H1 (cell line): Measurements from ENCODE around the gene FGF18. TPM values are rescaled to one million over a fixed set of nuclear protein-coding genes. Genes with fewer than 3 reads are reported as not detected.

Experiments used
- CTCF ChIA-PET: fragments of 300-600 bp; sonication (Branson Sonifier 250); formaldehyde crosslinking; loops from one replicate; lab custom pipeline; 2021; ENCODE audit not compliant: partially characterized antibody; lab: Charles Lee
- POLR2A ChIA-PET: fragments of 300-600 bp; sonication (Branson Sonifier 250); formaldehyde crosslinking; loops from one replicate; lab custom pipeline; 2021; ENCODE audit warnings: inconsistent platforms; ENCODE audit not compliant: partially characterized antibody; lab: Charles Lee
- DNase-seq, 2 experiments: peaks; one replicate each; pipeline versions ENCODE4 v3.0.0 to v3.0.0-alpha.2; 2010 to 2022; ENCODE audit warnings: low spot score in 2 of 2, low read depth in 1 of 2, mixed read lengths in 1 of 2
- FAIRE-seq: peaks from 2 replicates; lab custom pipeline; 2011; peaks lifted over from hg19 to GRCh38; lab: Jason Lieb, UNC
- H2AFZ ChIP-seq: 2 replicates; pipeline ENCODE4 v1.8.1; 2012; ENCODE audit warnings: low read length, inconsistent platforms
- H2AK5ac ChIP-seq: 2 replicates; pipeline ENCODE4 v1.6.1; 2013; ENCODE audit warnings: low read depth, low read length
- H2BK120ac ChIP-seq: replicated peaks from 2 replicates; pipeline ENCODE3; 2013; ENCODE audit warnings: low read depth, low read length, inconsistent platforms
- H2BK12ac ChIP-seq: 2 replicates; pipeline ENCODE4 v1.6.1; 2013; ENCODE audit warnings: low read depth, low read length
- H2BK15ac ChIP-seq: 2 replicates; pipeline ENCODE4 v1.6.1; 2013; ENCODE audit warnings: low read length
- H2BK20ac ChIP-seq: 2 replicates; pipeline ENCODE4 v1.6.1; 2013; ENCODE audit warnings: low read length
- H2BK5ac ChIP-seq: 2 replicates; pipeline ENCODE4 v1.6.1; 2013; ENCODE audit warnings: low read depth, low read length
- H3K14ac ChIP-seq: 2 replicates; pipeline ENCODE4 v1.6.1; 2013; ENCODE audit warnings: inconsistent platforms; ENCODE audit not compliant: insufficient read length
- H3K18ac ChIP-seq: 2 replicates; pipeline ENCODE4 v1.6.1; 2013; ENCODE audit warnings: low read length; ENCODE audit errors: extremely low read depth
- H3K23ac ChIP-seq: 2 replicates; pipeline ENCODE4 v1.6.1; 2013; ENCODE audit warnings: inconsistent platforms; ENCODE audit not compliant: insufficient read length
- H3K23me2 ChIP-seq: 2 replicates; pipeline ENCODE4 v1.6.1; 2013; ENCODE audit warnings: low read depth, low read length
- H3K27ac ChIP-seq: 2 replicates; pipeline ENCODE4 v1.6.1; 2011; ENCODE audit warnings: low read depth, low read length, inconsistent platforms
- H3K27me3 ChIP-seq, 4 experiments: replicated peaks in 1 of 4; 1 replicate in 1 of 4; 2 replicates in 3 of 4; pipeline versions ENCODE4 v1.6.1 to v1.8.1; 2011 to 2013; ENCODE audit warnings: low read length in 3 of 4, mild to moderate bottlenecking in 3 of 4, inconsistent platforms in 2 of 4, mixed read lengths in 2 of 4, moderate library complexity in 1 of 4; ENCODE audit not compliant: control insufficient read depth in 3 of 4, insufficient read depth in 3 of 4; ENCODE audit errors: extremely low read depth in 1 of 4
- H3K36me3 ChIP-seq, 4 experiments: 2 replicates each; pipeline versions ENCODE4 v1.6.1 to v1.8.1; 2011 to 2013; ENCODE audit warnings: mild to moderate bottlenecking in 4 of 4, low read length in 3 of 4, moderate library complexity in 2 of 4, control low read depth in 1 of 4, inconsistent platforms in 1 of 4; ENCODE audit not compliant: insufficient read depth in 4 of 4, control insufficient read depth in 2 of 4
- H3K4ac ChIP-seq: replicated peaks from 2 replicates; pipeline ENCODE3; 2013; ENCODE audit warnings: low read length, low read depth, mixed read lengths, inconsistent platforms; ENCODE audit not compliant: insufficient read length
- H3K4me1 ChIP-seq, 4 experiments: replicated peaks in 1 of 4; 1 replicate in 1 of 4; 2 replicates in 3 of 4; pipeline versions ENCODE4 v1.6.1 to v1.8.1; 2011 to 2013; ENCODE audit warnings: low read length in 3 of 4, inconsistent platforms in 2 of 4, mixed read lengths in 1 of 4; ENCODE audit not compliant: insufficient read depth in 4 of 4, control insufficient read depth in 3 of 4
- H3K4me2 ChIP-seq, 2 experiments: 2 replicates each; pipeline versions ENCODE4 v1.6.1 to v1.8.1; 2011 to 2013; ENCODE audit warnings: low read depth in 2 of 2, low read length in 2 of 2, control low read depth in 1 of 2, inconsistent platforms in 1 of 2, mild to moderate bottlenecking in 1 of 2; ENCODE audit not compliant: insufficient read depth in 1 of 2
- H3K4me3 ChIP-seq, 4 experiments: fragments of 200-600, 300-600 bp in 1 of 4; sonication (generic), shearing (Covaris generic), sonication (Bioruptor Twin) in 1 of 4; 2 replicates each; pipeline versions ENCODE4 v1.5.1 to v1.8.1; 2011 to 2016; ENCODE audit warnings: low read length in 4 of 4, low read depth in 3 of 4, control low read depth in 2 of 4, inconsistent platforms in 2 of 4, mild to moderate bottlenecking in 2 of 4, mixed read lengths in 1 of 4, moderate library complexity in 1 of 4; ENCODE audit not compliant: insufficient read depth in 2 of 4; ENCODE audit errors: extremely low read depth in 1 of 4
- H3K56ac ChIP-seq: replicated peaks from 2 replicates; pipeline ENCODE3; 2013; ENCODE audit warnings: low read depth, mild to moderate bottlenecking, mixed read lengths, low read length, inconsistent platforms; ENCODE audit not compliant: insufficient read length
- H3K79me1 ChIP-seq: 2 replicates; pipeline ENCODE4 v1.6.1; 2013; ENCODE audit warnings: low read depth, low read length, control low read depth
- H3K79me2 ChIP-seq, 2 experiments: 2 replicates each; pipeline versions ENCODE4 v1.6.1 to v1.8.1; 2012 to 2013; ENCODE audit warnings: low read length in 2 of 2, mild to moderate bottlenecking in 2 of 2, inconsistent platforms in 1 of 2; ENCODE audit not compliant: insufficient read depth in 2 of 2, control insufficient read depth in 1 of 2
- H3K9ac ChIP-seq, 4 experiments: replicated peaks in 1 of 4; 1 replicate in 1 of 4; 2 replicates in 3 of 4; pipeline versions ENCODE4 v1.6.1 to v1.8.1; 2011 to 2013; ENCODE audit warnings: low read depth in 3 of 4, low read length in 3 of 4, control low read depth in 2 of 4, mild to moderate bottlenecking in 2 of 4, moderate library complexity in 2 of 4, inconsistent platforms in 1 of 4; ENCODE audit errors: extremely low read depth in 1 of 4
- H3K9me3 ChIP-seq, 2 experiments: 2 replicates each; pipeline versions ENCODE4 v1.6.1 to v1.8.1; 2012 to 2013; ENCODE audit warnings: mild to moderate bottlenecking in 2 of 2, moderate library complexity in 2 of 2, control low read depth in 1 of 2, inconsistent platforms in 1 of 2, low read depth in 1 of 2, low read length in 1 of 2, mixed read lengths in 1 of 2; ENCODE audit not compliant: insufficient read depth in 2 of 2
- H4K20me1 ChIP-seq, 2 experiments: replicated peaks in 1 of 2; 2 replicates each; pipeline versions ENCODE3 to v1.8.1; 2011 to 2013; ENCODE audit warnings: inconsistent platforms in 2 of 2, low read length in 2 of 2, mild to moderate bottlenecking in 1 of 2; ENCODE audit not compliant: insufficient read depth in 2 of 2, control insufficient read depth in 1 of 2
- H4K5ac ChIP-seq: 2 replicates; pipeline ENCODE4 v1.6.1; 2013; ENCODE audit warnings: low read length, low read depth, mixed read lengths, inconsistent platforms; ENCODE audit not compliant: insufficient read length
- H4K8ac ChIP-seq: 2 replicates; pipeline ENCODE4 v1.8.0; 2013; ENCODE audit warnings: mild to moderate bottlenecking, moderate library complexity, low read length, inconsistent platforms; ENCODE audit not compliant: insufficient read depth; ENCODE audit errors: extremely low read depth
- H4K91ac ChIP-seq: replicated peaks from 2 replicates; pipeline ENCODE3; 2013; ENCODE audit warnings: low read length, mixed read lengths, inconsistent platforms; ENCODE audit not compliant: insufficient read length
- CBX8 ChIP-seq: fragments of 300-800, 300-1000 bp; sonication (generic); IDR thresholded peaks from 2 replicates; pipeline ENCODE4 v1.7.1; 2016; ENCODE audit warnings: low read depth, low read length, borderline replicate concordance
- CHD2 ChIP-seq: IDR thresholded peaks from 2 replicates; pipeline ENCODE4 v1.6.1; 2012; ENCODE audit warnings: low read length, improper control_type of control experiment
- KDM1A ChIP-seq: fragments of 200-600, 300-600 bp; sonication (generic); IDR thresholded peaks from 2 replicates; pipeline ENCODE4 v1.7.1; 2016; ENCODE audit warnings: mild to moderate bottlenecking, low read length, borderline replicate concordance
- NANOG ChIP-seq: IDR thresholded peaks from 2 replicates; pipeline ENCODE4 v1.6.1; 2011; ENCODE audit warnings: low read length, low read depth, mild to moderate bottlenecking, inconsistent platforms; ENCODE audit not compliant: insufficient read depth, poor library complexity, severe bottlenecking
- PHF8 ChIP-seq: fragments of 200-600 bp; sonication (generic); conservative IDR thresholded peaks from 2 replicates; pipeline ENCODE4 v1.7.1; 2012; ENCODE audit warnings: low read depth, mild to moderate bottlenecking, inconsistent platforms, low read length, moderate library complexity
- POU5F1 ChIP-seq: IDR thresholded peaks from 2 replicates; pipeline ENCODE4 v1.6.1; 2011; ENCODE audit warnings: low read depth, mild to moderate bottlenecking, low read length, moderate library complexity
- RAD21 ChIP-seq, 2 experiments: IDR thresholded peaks in 1 of 2; conservative IDR thresholded peaks in 1 of 2; 2 replicates each; pipeline ENCODE4 v1.6.1; 2011; ENCODE audit warnings: low read depth in 2 of 2, low read length in 2 of 2, improper control_type of control experiment in 1 of 2, inconsistent platforms in 1 of 2, mild to moderate bottlenecking in 1 of 2, moderate library complexity in 1 of 2
- RXRA ChIP-seq: IDR thresholded peaks from 2 replicates; pipeline ENCODE4 v1.6.1; 2011; ENCODE audit warnings: low read depth, mild to moderate bottlenecking, low read length, moderate library complexity; ENCODE audit not compliant: insufficient read depth
- SIX5 ChIP-seq: IDR thresholded peaks from 2 replicates; pipeline ENCODE4 v1.6.1; 2011; ENCODE audit warnings: mild to moderate bottlenecking, low read depth, low read length
- SP2 ChIP-seq: IDR thresholded peaks from 2 replicates; pipeline ENCODE4 v1.6.1; 2012; ENCODE audit warnings: mild to moderate bottlenecking, low read length, inconsistent platforms
- WGBS, 2 experiments: shearing (Covaris generic) in 1 of 2; methylation state at CpG; one replicate each; pipeline versions ENCODE4 v1.1.6 to v1.1.7; 2013 to 2015; ENCODE audit warnings: low lambda C conversion rate in 2 of 2, mixed read lengths in 2 of 2, inconsistent platforms in 1 of 2, low coverage in 1 of 2, missing lambda C conversion rate in 1 of 2; ENCODE audit not compliant: insufficient replicate concordance in 2 of 2, insufficient coverage in 1 of 2, insufficient read length in 1 of 2; ENCODE audit errors: extremely low coverage in 1 of 2, missing lambda C conversion rate in 1 of 2; 5-methylcytosine and 5-hydroxymethylcytosine counted together
- polyA plus RNA-seq, 7 experiments: library from polyadenylated mRNA; depleted of rRNA in 3 of 7; stranded (reverse) in 5 of 7; unstranded in 2 of 7; fragments of >200 nt in 5 of 7; fragments of 200-250 nt in 2 of 7; gene quantifications; 1 replicate in 5 of 7; 2 replicates in 1 of 7; 4 replicates in 1 of 7; pipeline versions ENCODE4 v1.2.1 to v1.2.3, GENCODE V29; 2011 to 2013; ENCODE audit warnings: missing spikeins in 2 of 7, mixed read lengths in 2 of 7
- total RNA-seq: library from RNA; stranded (reverse); fragmentation: NEBNext Ultra II Directional; extraction: Animal tissue kit (Norgen Biotek cat#: 25700); gene quantifications from 2 replicates; pipeline ENCODE4 v1.2.1, GENCODE V29; 2021
- TF ChIP-seq, protein P1 (sequence below): IDR thresholded peaks from 2 replicates; pipeline ENCODE4 v1.6.1; 2012; ENCODE audit warnings: inconsistent platforms

Gene FGF18
- total and polyA plus RNA-seq, 2 of the 8 experiments (the other 6 are each of a cell fraction or from before 2014, with no cell fraction given) = 0.54 to 1.3 TPM

DNA sequence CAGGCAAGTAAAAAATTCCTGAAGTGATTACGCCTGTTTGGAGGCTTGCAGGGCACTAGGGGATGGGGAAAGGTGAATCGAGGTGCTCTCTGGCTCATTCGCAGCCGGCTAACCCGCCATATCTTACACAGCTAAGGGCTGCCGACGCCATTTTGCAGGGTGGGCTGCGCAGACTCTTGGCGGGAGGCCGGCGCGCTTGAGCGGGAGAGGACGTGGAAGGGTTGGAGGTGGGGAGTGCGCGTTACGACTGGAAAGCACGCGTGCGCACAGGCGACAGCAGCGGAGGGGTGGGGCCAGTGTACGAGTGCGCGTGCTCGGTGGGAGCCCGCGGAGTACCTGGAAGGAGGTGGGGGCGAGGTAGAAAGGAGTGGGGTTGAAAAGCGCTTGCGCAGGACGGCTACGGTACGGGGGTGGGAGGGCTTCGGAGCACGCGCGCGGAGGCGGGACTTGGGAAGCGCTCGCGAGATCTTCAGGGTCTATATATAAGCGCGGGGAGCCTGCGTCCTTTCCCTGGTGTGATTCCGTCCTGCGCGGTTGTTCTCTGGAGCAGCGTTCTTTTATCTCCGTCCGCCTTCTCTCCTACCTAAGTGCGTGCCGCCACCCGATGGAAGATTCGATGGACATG, 32.0 kb upstream of the FGF18 start, which contains the start of gene NPM1:
NPM1 (plus strand) TSS at position 505 of the 625 bp plus-strand sequence; CDS start at position 605, 100 bp downstream.
- Histone ChIP-seq H4K91ac (peak within 1 kb of the TSS; percentile 98), H4K8ac (peak within 1 kb of the TSS; percentile 100), H3K23ac (no peak within 1 kb of the TSS), H4K5ac (peak within 1 kb of the TSS; percentile 95), H3K9me3 (no peaks in the 10 kb centered on the region), H3K79me1 (no peaks in the 10 kb centered on the region), H4K20me1 (peaks cover 34 to 36% of the 10 kb centered on the region in 2 experiments), H3K36me3 (peaks cover 13 to 40% (median 32%) of the 10 kb centered on the region in 4 experiments), H3K23me2 (peaks cover 2% of the 10 kb centered on the region; the same call in 1 of the 2 replicates), H2BK5ac (peak within 1 kb of the TSS; percentile 75), H3K14ac (no peak within 1 kb of the TSS), H3K27me3 (no peaks in the 10 kb centered on the region), H3K4me2 (peak within 1 kb of the TSS; percentile 76 to 89), H3K4me3 (peak within 1 kb of the TSS; percentile 89 to 97 (median 92)), H2BK20ac (no peak within 1 kb of the TSS), H2BK12ac (peak within 1 kb of the TSS; percentile 27; the same call in 1 of the 2 replicates), H2AK5ac (peak within 1 kb of the TSS; percentile 89; the same call in 1 of the 2 replicates), H3K56ac (peak within 1 kb of the TSS; percentile 96), H3K9ac (peak within 1 kb of the TSS; percentile 95 to 99 (median 99)), H3K4ac (peak within 1 kb of the TSS; percentile 94), H2BK15ac (no peak within 1 kb of the TSS), H3K79me2 (peaks cover 47 to 56% of the 10 kb centered on the region in 2 experiments), H3K27ac (peak within 1 kb of the TSS; percentile 96), H3K18ac (peak within 1 kb of the TSS; percentile 95), H3K4me1 (peaks cover 3 to 13% (median 5%) of the 10 kb centered on the region in 4 experiments; a peak in 6 of 7 replicates), H2BK120ac (no peak within 1 kb of the TSS), H2AFZ (peak within 1 kb of the TSS; percentile 41; the same call in 1 of the 2 replicates)
- peak; percentile 95 to 99 for DNase-seq
- peak; percentile 48 for FAIRE-seq
- ChIA-PET POLR2A (interaction anchor here (0.7 to 20.7 kb wide), 42 partner anchors 11 to 756 kb away, joined by 3 to 626 read pairs (median 3); partner anchors contain the start of genes FBXW11, FGF18 and TLX3), CTCF (interaction anchor here (0.9 to 1.6 kb wide), 2 partner anchors 12 to 22 kb away, joined by 3 to 5 read pairs; no protein-coding TSS in a partner anchor)
- 1% methylated on average over 46 of the region's 56 CpGs; no CpG with 5 or more reads in 1 of the 2 experiments for WGBS, 2 experiments
- TF ChIP-seq, protein P1, sequence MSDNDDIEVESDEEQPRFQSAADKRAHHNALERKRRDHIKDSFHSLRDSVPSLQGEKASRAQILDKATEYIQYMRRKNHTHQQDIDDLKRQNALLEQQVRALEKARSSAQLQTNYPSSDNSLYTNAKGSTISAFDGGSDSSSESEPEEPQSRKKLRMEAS = peak; percentile 82
- TF ChIP-seq RXRA (no peak), NANOG (no peak), SIX5 (no peak), SP2 (no peak), PHF8 (peak; percentile 40), CHD2 (peak; percentile 93), POU5F1 (no peak), CBX8 (no peak), RAD21 (IDR thresholded peaks at IDR 0.05 in 1 of 2, conservative IDR thresholded peaks at IDR 0.05 in 1 of 2; ENCODE audit: low read depth in 2 of 2, low read length in 2 of 2) (no peak), KDM1A (no peak)
